LoVo (cell line): ENCODE data around the gene ASTN2.

Source experiments
- DNase-seq: peaks from one replicate; pipeline ENCODE4 v3.0.0-alpha.2; 2016; ENCODE audit warnings: low spot score

Gene ASTN2

GRCh38 chr9:117415358-117415914 lies 579 bp upstream of the ASTN2 start:
- no peak for DNase-seq

DNA sequence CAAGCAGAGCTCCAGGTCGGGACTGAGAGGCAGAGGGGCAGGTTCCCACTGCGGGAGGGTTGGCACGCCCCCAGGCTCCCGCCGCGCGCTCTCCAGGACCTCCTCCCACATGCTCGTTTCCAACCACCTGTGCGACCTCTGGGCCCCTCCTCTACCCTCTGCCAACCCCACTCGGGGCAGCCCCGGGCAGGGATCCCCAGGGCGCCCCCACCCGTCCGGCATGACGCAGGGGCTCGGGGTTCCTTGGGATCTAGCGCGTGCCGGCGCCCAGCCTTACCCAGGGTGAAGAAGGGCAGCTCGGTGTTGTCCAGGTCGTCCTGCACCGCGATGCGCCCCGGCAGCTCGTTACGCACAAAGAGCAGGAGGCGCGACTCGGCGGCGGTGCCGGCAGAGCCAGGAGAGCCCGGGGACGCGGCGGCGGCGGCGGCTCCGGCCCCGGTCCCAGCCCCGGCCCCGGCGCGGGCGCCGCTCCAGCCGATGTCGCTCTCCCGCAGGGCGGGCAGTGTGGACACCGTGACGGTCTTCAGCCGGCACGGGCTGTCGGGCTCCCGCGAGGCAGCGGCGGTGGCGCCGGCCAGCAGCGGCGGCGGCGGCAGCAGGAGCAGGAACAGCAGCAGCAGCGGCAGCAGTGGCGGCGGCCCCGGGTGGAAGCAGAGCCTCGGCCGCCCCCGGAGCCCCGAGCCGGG lies 494 bp downstream of the ASTN2 start:
- DNase-seq: no peak

DNA sequence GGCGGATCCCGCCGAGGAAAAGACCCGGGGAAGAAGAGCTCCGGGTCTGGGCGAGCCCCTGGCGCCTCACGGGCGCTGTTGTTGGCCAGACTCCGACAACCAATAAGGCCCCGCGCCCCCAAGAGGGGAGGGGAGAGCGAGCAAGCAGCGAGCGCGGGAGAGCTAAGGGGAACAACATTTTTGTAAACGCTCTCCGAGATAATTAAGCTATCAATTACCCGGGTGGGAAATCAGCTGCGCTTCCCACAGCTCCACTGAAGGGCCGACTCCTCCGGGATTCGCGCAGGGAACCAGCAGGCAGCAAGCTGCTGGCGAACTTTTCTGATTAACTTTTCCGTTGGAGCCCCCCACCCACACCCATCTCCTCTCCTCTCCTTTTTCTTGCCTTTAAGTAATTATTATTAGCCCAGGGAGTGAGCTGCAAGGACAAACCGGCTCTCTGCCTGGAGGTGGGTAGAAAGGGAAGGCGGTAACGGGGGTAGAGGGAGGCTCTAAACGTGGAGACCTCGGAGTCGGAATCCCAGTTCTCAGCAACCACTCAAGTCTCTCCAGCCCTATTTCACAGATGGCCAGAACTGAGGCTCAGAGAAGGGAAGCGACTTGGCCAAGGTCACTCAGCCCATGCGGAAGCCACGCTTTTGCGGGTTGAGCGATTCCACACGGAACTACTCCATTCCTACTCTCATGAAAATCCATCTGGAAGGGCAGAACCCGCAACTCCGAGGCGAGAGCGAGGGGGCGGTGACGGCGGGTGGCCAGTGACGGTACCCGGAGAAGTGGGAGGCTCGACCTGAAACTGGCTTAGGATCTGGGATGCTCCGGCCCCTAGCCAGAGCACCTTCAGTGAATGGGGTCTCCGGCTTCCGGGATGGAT lies 1.3 kb downstream of the ASTN2 start:
- DNase-seq: no peak

- no peak for DNase-seq
Observed at GRCh38 chr9:117412841-117413240, 2.0 kb downstream of the ASTN2 start.

- DNase-seq: no peak
Observed at GRCh38 chr9:117412006-117412715, 2.7 kb downstream of the ASTN2 start.

DNA sequence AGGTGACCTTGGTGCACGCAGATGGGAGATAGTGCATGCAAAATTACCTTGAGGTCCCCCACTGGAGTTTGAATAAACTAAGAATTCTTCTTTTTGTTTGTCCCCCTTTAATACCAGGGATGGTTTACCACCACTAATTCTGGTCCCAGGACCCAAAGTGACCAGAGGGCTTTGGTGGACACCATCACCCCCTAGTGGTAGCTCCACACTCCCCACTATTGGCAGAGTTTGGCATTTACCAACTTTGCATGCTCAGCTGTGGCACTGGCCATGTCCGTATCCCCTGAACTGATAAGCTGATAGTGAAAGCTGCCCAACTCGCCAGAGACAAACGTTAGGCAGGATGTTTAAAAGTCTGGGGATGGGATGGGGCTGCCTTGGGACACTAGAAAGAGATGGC lies 3.3 kb downstream of the ASTN2 start:
- DNase-seq: no peak

GRCh38 chr9:117409321-117409720 lies 5.5 kb downstream of the ASTN2 start:
- DNase-seq: no peak

DNA sequence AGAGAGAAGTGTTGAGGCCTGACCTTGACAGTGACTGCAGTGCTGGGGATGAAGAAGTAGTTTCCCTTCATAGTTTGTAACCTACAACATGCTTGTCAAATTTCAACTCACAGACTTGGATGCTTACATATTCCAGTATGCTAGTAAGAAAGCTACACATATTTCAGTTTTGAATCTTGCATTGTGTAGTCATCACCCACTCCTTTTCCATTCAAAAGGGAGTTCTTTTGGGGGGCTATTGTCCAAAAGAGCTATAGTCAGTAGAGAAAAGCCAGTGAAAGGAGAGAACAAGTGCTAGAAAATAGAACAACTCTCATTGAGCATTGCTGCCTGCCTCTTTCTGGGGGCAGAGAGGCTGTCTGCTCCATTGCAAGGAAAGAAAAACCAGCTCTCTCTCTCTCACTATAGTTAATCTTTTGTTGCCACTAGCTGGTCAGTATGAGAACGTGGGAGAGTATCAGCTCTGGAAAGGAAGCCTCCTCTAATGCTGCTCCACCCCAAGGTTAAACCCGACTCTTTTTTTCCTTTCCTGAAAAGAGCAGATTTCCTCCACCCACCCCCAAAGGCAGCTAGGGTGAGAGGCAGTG lies 7.3 kb downstream of the ASTN2 start:
- no peak for DNase-seq

- no peak for DNase-seq
Observed at GRCh38 chr9:117405950-117406705, 8.7 kb downstream of the ASTN2 start.

- no peak for DNase-seq
Observed at GRCh38 chr9:117403848-117404247, 11.0 kb downstream of the ASTN2 start.

DNA sequence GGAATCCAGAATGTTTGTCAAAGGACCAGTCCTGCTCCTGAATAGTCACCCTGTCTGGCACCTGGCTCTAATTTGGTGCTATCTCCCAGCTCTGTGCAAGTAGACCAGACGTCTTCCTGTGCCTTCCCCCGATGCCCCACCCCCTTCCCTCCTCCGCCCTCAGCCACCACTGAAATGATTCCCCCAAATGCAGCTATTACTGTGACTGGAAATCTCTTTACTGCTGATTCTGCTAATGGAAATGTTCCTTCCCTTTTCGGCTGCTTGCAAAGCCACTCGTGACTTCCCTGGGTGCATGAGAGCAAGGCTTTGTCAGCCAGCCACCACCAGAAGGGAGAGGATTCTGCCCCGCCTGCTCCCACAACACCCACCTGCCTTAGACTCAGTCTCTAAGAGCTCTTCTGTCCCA lies 11.4 kb downstream of the ASTN2 start:
- no peak for DNase-seq

DNA sequence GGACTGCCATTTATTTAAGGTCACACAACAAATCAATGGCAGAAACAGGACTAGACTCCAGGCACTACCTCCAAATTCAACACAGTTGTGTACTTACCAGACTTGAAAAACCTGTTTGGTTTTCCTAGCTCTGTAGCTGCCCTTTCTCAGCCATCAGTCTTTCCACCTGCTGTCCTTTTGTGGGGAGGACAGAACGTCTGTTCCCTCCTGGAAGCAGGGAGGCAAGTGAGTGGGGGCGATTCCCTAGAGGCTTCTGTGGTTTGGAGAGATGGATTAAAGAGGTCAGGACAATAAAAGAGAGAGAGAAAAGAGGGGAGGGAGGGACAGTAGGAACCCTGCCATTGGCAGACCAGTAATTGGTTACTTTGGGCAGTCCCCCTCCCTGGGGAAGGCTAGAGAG lies 14.7 kb downstream of the ASTN2 start:
- no peak for DNase-seq

GRCh38 chr9:117395151-117395650 lies 19.7 kb downstream of the ASTN2 start:
- no peak for DNase-seq

DNA sequence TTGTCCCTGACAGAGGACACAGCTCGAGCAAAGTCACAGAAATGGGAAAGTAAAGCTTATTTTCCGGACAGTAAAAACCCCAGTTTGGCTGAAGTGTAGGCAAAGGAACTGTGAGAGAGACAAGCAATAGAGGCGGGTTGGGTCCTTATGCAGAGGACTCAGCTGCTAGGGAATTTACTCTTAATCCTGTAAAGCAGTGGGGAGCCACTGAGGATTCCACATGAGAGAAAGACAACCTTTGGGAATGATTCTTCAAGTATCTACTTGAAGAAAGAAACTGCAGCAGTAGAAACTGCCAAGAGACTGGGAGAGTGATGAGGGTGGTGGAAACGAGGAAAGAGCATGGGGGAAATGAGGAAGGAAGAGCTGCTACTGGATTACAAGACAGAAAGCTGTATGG lies 20.2 kb downstream of the ASTN2 start:
- DNase-seq: no peak

- no peak for DNase-seq
Observed at GRCh38 chr9:117392992-117393391, 21.9 kb downstream of the ASTN2 start.

GRCh38 chr9:117387422-117387821 lies 27.4 kb downstream of the ASTN2 start:
- DNase-seq: no peak

DNA sequence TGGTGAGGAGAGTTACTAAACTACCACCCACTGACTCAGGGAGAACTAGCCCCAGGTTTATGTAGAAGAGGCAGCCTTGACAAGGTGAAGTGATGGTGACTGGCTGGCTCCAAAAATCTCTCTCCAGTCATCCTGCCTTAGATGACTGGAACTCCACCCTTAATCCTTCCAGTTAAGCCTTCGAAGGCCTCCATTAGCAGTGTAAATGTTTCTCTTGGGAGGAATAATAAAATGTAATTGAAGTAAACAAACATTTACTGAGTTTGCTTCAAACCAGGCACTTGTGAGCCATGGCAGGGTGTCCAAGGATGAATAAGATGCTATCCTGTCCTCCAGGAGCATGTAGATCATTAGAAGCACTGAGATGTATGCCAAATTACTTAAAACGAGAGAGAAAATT lies 35.5 kb downstream of the ASTN2 start:
- DNase-seq: no peak

- DNase-seq: no peak
Observed at GRCh38 chr9:117377046-117377445, 37.8 kb downstream of the ASTN2 start.

GRCh38 chr9:117375956-117376355 lies 38.9 kb downstream of the ASTN2 start:
- no peak for DNase-seq

DNA sequence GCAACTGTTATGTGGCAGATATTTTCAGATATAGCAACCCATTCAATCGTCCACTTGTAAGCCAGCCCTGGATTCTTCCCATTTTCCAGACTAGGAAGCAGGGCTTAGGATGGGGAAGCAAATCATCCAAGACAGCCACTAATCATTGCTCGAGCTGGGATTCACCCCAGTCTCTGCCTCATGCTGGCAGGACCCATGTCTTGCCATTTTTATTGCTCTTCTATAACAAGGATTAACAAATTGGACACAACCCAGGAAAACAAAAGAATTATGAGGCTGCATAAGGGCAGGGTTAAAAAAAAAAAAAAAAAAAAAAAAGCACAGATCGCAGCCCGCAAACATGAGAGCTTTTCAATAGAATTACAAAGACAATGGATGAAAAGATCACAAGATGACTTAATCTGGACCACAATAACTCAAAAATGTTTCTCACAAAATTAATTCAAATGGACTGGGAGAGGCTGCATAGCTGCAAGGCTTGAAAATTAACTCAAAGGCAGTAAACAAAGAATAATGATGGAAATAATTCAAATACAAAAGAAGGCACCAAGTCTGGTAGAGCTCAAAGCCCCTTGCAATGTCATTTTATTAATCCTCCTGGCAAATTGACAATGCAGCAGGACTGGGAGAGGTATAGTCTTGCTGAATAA lies 40.7 kb downstream of the ASTN2 start:
- no peak for DNase-seq
